GM23338 (cell line): ENCODE data around the gene YJEFN3.

Source experiments
- EZH2phosphoT487 ChIP-seq: fragments of 200-600 bp; sonication (generic); IDR thresholded peaks from one replicate; pipeline ENCODE4 v1.8.1; 2018; ENCODE audit warnings: antibody characterized with exemption; ENCODE audit not compliant: unreplicated experiment
- TF ChIP-seq, protein P1 (sequence below), 2 experiments: fragments of 200-600 bp in 1 of 2; sonication (generic) in 1 of 2; conservative IDR thresholded peaks; 2 replicates each; pipeline versions ENCODE4 v1.5.1 to v1.6.1; 2016 to 2017; ENCODE audit warnings: antibody characterized with exemption in 2 of 2, low read depth in 2 of 2, mild to moderate bottlenecking in 2 of 2, moderate library complexity in 1 of 2

DNA sequence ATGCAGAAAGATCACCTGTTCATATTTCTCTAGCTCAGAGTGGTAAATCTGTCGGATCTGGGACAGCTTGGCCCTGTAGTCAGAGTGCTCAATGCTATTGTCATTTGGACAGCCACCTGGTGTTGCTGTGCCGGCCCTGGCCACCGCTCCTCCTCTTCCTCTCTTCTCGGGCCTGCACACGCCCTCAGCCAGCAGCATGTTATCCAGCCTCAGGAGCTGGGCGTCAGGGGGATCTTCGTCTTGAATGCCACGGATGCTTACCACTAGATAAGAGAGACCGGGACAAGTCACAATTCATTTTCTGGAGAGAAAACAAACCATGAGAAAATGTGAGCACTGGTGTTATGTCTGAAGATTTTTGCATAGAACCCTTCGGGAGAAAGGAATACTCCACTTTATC lies 41.9 kb downstream of the YJEFN3 start:
- no peak for TF ChIP-seq EZH2phosphoT487
- TF ChIP-seq, protein P1, sequence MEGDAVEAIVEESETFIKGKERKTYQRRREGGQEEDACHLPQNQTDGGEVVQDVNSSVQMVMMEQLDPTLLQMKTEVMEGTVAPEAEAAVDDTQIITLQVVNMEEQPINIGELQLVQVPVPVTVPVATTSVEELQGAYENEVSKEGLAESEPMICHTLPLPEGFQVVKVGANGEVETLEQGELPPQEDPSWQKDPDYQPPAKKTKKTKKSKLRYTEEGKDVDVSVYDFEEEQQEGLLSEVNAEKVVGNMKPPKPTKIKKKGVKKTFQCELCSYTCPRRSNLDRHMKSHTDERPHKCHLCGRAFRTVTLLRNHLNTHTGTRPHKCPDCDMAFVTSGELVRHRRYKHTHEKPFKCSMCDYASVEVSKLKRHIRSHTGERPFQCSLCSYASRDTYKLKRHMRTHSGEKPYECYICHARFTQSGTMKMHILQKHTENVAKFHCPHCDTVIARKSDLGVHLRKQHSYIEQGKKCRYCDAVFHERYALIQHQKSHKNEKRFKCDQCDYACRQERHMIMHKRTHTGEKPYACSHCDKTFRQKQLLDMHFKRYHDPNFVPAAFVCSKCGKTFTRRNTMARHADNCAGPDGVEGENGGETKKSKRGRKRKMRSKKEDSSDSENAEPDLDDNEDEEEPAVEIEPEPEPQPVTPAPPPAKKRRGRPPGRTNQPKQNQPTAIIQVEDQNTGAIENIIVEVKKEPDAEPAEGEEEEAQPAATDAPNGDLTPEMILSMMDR (conservative IDR thresholded peaks at IDR 0.05; ENCODE audit: low read depth in 2 of 2), result no peak
